Ishikawa (cell line): Measurements from ENCODE around the gene CA10.

ENCODE experiments used
- CEBPB ChIP-seq: IDR thresholded peaks from 2 replicates; pipeline ENCODE4 v1.6.1; 2012
- CREB1 ChIP-seq: IDR thresholded peaks from 2 replicates; pipeline ENCODE4 v1.6.1; 2012; ENCODE audit warnings: low read depth
- EGR1 ChIP-seq: IDR thresholded peaks from 2 replicates; pipeline ENCODE4 v1.6.1; 2012
- EP300 ChIP-seq: IDR thresholded peaks from 2 replicates; pipeline ENCODE4 v1.6.1; 2012; ENCODE audit warnings: borderline replicate concordance
- FOXM1 ChIP-seq: IDR thresholded peaks from 2 replicates; pipeline ENCODE4 v1.6.1; 2012; ENCODE audit warnings: low read depth, borderline replicate concordance
- NFIC ChIP-seq: IDR thresholded peaks from 2 replicates; pipeline ENCODE4 v1.6.1; 2012
- RAD21 ChIP-seq: IDR thresholded peaks from 2 replicates; pipeline ENCODE4 v1.6.1; 2012; ENCODE audit warnings: low read depth
- TAF1 ChIP-seq: IDR thresholded peaks from 2 replicates; pipeline ENCODE4 v1.6.1; 2012; ENCODE audit warnings: low read depth, mild to moderate bottlenecking
- TCF12 ChIP-seq: IDR thresholded peaks from 2 replicates; pipeline ENCODE4 v1.6.1; 2012; ENCODE audit warnings: low read depth
- TEAD4 ChIP-seq: IDR thresholded peaks from 2 replicates; pipeline ENCODE4 v1.6.1; 2012
- YY1 ChIP-seq: IDR thresholded peaks from 2 replicates; pipeline ENCODE4 v1.6.1; 2012; ENCODE audit warnings: low read depth
- ZBTB7A ChIP-seq: IDR thresholded peaks from 2 replicates; pipeline ENCODE4 v1.6.1; 2012; ENCODE audit warnings: low read depth
- TF ChIP-seq, protein P1 (sequence below): IDR thresholded peaks from 2 replicates; pipeline ENCODE4 v1.6.1; 2012
- TF ChIP-seq, protein P2 (sequence below): IDR thresholded peaks from 2 replicates; pipeline ENCODE4 v1.6.1; 2012
- TF ChIP-seq, protein P3 (sequence below): IDR thresholded peaks from 2 replicates; pipeline ENCODE4 v1.6.1; 2012; ENCODE audit warnings: low read depth, mild to moderate bottlenecking

The CA10 gene

DNA sequence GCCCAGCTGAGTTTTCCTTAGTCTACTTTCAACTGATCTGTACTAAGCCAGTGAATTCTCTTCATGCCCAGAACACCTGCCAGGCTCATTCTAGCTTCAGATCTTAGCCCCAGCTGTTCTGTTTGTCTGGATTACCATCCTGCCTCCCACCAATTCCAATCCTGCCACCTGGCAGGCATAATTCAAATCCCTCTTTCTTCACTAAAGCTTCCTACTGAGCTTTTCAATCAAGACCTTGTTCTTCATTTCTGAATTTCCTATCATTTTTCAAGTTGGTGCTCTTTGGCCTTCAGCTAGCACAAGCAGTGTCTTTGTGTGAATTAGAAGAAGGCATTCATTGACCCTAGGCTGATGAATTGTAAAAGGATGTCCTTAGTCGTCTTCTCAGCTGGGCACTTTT lies 540.5 kb downstream of the CA10 start:
- TF ChIP-seq CREB1 (no peak), EGR1 (no peak)
- TF ChIP-seq, protein P1, sequence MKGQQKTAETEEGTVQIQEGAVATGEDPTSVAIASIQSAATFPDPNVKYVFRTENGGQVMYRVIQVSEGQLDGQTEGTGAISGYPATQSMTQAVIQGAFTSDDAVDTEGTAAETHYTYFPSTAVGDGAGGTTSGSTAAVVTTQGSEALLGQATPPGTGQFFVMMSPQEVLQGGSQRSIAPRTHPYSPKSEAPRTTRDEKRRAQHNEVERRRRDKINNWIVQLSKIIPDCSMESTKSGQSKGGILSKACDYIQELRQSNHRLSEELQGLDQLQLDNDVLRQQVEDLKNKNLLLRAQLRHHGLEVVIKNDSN = no peak

DNA sequence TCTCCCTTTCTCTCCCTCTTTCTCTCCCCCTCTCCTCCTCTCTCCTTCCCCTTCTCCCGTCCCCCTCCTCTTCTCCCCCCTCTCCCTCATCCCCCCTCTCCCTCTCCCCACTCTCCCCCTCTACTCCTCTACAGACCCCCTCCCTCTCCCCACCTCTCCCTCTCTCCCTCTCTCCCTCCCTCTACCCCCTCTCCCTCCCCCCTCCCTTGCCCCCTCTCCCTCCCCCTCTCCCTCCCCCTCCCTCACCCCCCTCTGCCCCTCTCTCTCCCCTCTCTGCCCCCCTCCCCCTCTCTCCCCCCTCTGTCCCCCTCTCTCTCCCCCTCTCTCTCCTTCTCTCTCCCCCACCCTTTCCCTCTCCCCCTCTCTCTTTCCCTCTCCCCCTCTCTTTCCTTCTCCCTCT lies 545.3 kb downstream of the CA10 start:
- TF ChIP-seq EP300 (no peak), YY1 (no peak), FOXM1 (no peak), CEBPB (no peak), CREB1 (no peak), TCF12 (no peak)
- TF ChIP-seq, protein P1 = no peak

DNA sequence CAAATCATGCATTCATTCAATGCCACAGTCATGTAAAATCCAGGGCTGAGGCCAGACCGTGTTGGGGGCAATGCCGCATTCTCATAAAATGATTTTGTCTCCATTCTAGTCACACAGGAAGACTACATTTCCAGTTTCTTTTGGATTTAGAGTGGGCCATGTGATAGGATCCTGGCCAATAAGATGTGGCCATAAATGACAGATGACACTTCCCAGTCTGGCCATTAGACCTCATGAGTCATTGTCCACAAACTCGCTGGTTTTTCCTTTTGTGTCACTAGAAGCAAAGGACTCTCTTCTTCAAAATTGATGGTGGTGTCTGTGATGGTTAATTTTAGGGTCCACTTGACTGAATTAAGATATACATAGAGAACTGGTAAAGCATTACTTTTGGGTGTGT lies 545.8 kb downstream of the CA10 start:
- TF ChIP-seq, protein P1 = no peak
- TF ChIP-seq EP300 (no peak), RAD21 (no peak), FOXM1 (no peak), CEBPB (no peak), NFIC (no peak), TAF1 (no peak), TEAD4 (no peak), ZBTB7A (no peak), EGR1 (no peak), CREB1 (no peak), TCF12 (no peak), YY1 (no peak)
- TF ChIP-seq, protein P2, sequence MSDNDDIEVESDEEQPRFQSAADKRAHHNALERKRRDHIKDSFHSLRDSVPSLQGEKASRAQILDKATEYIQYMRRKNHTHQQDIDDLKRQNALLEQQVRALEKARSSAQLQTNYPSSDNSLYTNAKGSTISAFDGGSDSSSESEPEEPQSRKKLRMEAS = no peak
- TF ChIP-seq, protein P3, sequence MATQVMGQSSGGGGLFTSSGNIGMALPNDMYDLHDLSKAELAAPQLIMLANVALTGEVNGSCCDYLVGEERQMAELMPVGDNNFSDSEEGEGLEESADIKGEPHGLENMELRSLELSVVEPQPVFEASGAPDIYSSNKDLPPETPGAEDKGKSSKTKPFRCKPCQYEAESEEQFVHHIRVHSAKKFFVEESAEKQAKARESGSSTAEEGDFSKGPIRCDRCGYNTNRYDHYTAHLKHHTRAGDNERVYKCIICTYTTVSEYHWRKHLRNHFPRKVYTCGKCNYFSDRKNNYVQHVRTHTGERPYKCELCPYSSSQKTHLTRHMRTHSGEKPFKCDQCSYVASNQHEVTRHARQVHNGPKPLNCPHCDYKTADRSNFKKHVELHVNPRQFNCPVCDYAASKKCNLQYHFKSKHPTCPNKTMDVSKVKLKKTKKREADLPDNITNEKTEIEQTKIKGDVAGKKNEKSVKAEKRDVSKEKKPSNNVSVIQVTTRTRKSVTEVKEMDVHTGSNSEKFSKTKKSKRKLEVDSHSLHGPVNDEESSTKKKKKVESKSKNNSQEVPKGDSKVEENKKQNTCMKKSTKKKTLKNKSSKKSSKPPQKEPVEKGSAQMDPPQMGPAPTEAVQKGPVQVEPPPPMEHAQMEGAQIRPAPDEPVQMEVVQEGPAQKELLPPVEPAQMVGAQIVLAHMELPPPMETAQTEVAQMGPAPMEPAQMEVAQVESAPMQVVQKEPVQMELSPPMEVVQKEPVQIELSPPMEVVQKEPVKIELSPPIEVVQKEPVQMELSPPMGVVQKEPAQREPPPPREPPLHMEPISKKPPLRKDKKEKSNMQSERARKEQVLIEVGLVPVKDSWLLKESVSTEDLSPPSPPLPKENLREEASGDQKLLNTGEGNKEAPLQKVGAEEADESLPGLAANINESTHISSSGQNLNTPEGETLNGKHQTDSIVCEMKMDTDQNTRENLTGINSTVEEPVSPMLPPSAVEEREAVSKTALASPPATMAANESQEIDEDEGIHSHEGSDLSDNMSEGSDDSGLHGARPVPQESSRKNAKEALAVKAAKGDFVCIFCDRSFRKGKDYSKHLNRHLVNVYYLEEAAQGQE = no peak

DNA sequence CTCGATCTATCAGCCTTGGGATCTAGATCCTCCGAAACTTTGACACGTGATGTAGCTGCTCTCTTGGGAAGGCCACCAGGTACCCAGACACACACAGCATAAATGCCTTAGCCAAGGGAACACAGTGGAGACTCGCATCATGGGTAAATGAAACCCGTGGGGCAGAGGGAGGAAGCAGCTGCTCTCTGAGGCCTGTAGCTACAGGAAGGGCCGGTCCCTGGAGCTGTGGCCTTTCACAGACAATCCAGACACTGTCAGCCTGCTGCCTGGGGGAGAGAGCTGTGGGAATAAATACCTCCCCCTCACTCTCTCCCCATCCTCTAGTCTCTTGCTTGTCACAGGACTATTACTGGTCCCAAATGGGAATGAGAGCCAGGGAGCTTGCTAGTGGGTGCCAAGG lies 546.9 kb downstream of the CA10 start:
- TF ChIP-seq EP300 (no peak), EGR1 (no peak), TCF12 (no peak), TAF1 (no peak), CEBPB (no peak), YY1 (no peak), NFIC (no peak), FOXM1 (no peak), TEAD4 (no peak), RAD21 (no peak), CREB1 (no peak), ZBTB7A (no peak)
- TF ChIP-seq, protein P3 = no peak
- TF ChIP-seq, protein P1 = no peak
- TF ChIP-seq, protein P2 = no peak

DNA sequence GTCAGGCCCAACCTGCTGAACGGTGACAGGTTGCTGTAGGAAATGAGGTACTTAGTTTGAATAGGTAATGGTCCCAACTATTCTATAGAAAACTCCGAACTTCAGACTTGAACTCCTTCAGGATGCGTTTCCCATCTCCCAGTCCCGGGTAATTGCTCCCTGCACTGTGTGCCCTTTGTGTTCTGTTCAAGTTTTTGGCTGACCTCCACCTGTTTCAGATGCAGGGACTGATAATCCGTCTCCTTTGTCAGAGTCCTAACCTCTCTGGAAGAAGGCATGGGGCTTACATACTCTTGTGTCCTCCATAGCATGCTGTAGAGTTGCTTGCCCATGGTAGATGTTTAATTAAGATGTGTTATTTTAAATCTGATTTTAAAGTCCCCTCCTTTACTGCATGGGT lies 547.7 kb downstream of the CA10 start:
- no peak for TF ChIP-seq FOXM1
- TF ChIP-seq TEAD4 = no peak
- no peak for TF ChIP-seq ZBTB7A
- no peak for TF ChIP-seq YY1
- no peak for TF ChIP-seq EP300
- TF ChIP-seq CEBPB = no peak
- no peak for TF ChIP-seq RAD21
- TF ChIP-seq, protein P2 = no peak
- TF ChIP-seq TCF12 = no peak
- TF ChIP-seq CREB1 = no peak
- TF ChIP-seq, protein P1 = no peak
- TF ChIP-seq NFIC = no peak
- TF ChIP-seq, protein P3 = no peak
- TF ChIP-seq TAF1 = no peak
- no peak for TF ChIP-seq EGR1
